HepG2 (cell line): ENCODE measurements around the gene KIF13A. TPM values are rescaled to one million over a fixed set of nuclear protein-coding genes. Genes with fewer than 3 reads are reported as not detected.

Experiments used
- ATF5 ChIP-seq: sonication (generic); formaldehyde crosslinking; IDR thresholded peaks from 2 replicates; pipeline ENCODE4 v1.4.0; 2020; ENCODE audit warnings: mild to moderate bottlenecking, low read depth, missing genetic modification reagents
- ATF7 ChIP-seq, 2 experiments: fragments of 450-650 bp in 1 of 2; sonication (generic) in 1 of 2; formaldehyde crosslinking in 1 of 2; IDR thresholded peaks; 2 replicates each; pipeline versions ENCODE4 v1.4.0 to v1.6.1; 2016 to 2020; ENCODE audit warnings: antibody characterized with exemption in 1 of 2, mild to moderate bottlenecking in 1 of 2, missing genetic modification reagents in 1 of 2
- CHD4 ChIP-seq: fragments of 200-600 bp; sonication (generic); IDR thresholded peaks from 2 replicates; pipeline ENCODE4 v1.7.0; 2017; ENCODE audit warnings: mild to moderate bottlenecking, low read length, borderline replicate concordance
- FOSL2 ChIP-seq: sonication (generic); formaldehyde crosslinking; IDR thresholded peaks from 2 replicates; pipeline ENCODE4 v1.4.0; 2020; ENCODE audit warnings: missing genetic modification reagents
- FOXA1 ChIP-seq, 2 experiments: fragments of 450-650 bp in 1 of 2; sonication (generic) in 1 of 2; formaldehyde crosslinking in 1 of 2; IDR thresholded peaks; 2 replicates each; pipeline versions ENCODE4 v1.4.0 to v1.6.1; 2016 to 2020; ENCODE audit warnings: missing genetic modification reagents in 1 of 2
- MED13 ChIP-seq: sonication (generic); formaldehyde crosslinking; IDR thresholded peaks from 2 replicates; pipeline ENCODE4 v1.5.0; 2020; ENCODE audit warnings: missing genetic modification reagents
- MEIS1 ChIP-seq: sonication (generic); formaldehyde crosslinking; IDR thresholded peaks from 2 replicates; pipeline ENCODE4 v1.9.0; 2021; ENCODE audit warnings: mild to moderate bottlenecking, missing genetic modification reagents, moderate library complexity, borderline replicate concordance
- NFE2L2 ChIP-seq: fragments of 150-350 bp; IDR thresholded peaks from 2 replicates; pipeline ENCODE4 v1.6.1; 2014; ENCODE audit warnings: low read length
- NKX3-1 ChIP-seq: sonication (generic); formaldehyde crosslinking; IDR thresholded peaks from 2 replicates; pipeline ENCODE4 v1.5.0; 2020; ENCODE audit warnings: missing genetic modification reagents
- TFDP2 ChIP-seq: sonication (generic); formaldehyde crosslinking; IDR thresholded peaks from 2 replicates; pipeline ENCODE4 v1.4.0; 2020; ENCODE audit warnings: missing genetic modification reagents
- TOE1 ChIP-seq: sonication (generic); formaldehyde crosslinking; IDR thresholded peaks from 2 replicates; pipeline ENCODE4 v1.4.0; 2020; ENCODE audit warnings: mild to moderate bottlenecking, missing genetic modification reagents
- ZNF318 ChIP-seq: sonication (generic); formaldehyde crosslinking; IDR thresholded peaks from 2 replicates; pipeline ENCODE4 v1.4.0; 2020; ENCODE audit warnings: mild to moderate bottlenecking, missing genetic modification reagents
- ZNF333 ChIP-seq: sonication (generic); formaldehyde crosslinking; IDR thresholded peaks from 2 replicates; pipeline ENCODE4 v1.4.0; 2020; ENCODE audit warnings: mild to moderate bottlenecking, missing genetic modification reagents, borderline replicate concordance
- ZNF549 ChIP-seq: sonication (generic); formaldehyde crosslinking; IDR thresholded peaks from 2 replicates; pipeline ENCODE4 v1.5.0; 2020; ENCODE audit warnings: missing genetic modification reagents
- ZNF614 ChIP-seq: IDR thresholded peaks from 2 replicates; pipeline ENCODE4 v1.6.1; 2018; ENCODE audit warnings: missing biosample characterization, missing genetic modification reagents, inconsistent platforms, borderline replicate concordance
- ZNF768 ChIP-seq: sonication (generic); formaldehyde crosslinking; IDR thresholded peaks from 2 replicates; pipeline ENCODE4 v1.4.0; 2020; ENCODE audit warnings: missing genetic modification reagents
- ZNF773 ChIP-seq: sonication (generic); formaldehyde crosslinking; IDR thresholded peaks from 2 replicates; pipeline ENCODE4 v1.4.0; 2020; ENCODE audit warnings: missing genetic modification reagents, borderline replicate concordance
- ZNF788 ChIP-seq: sonication (generic); formaldehyde crosslinking; IDR thresholded peaks from 2 replicates; pipeline ENCODE4 v1.5.0; 2020; ENCODE audit warnings: mild to moderate bottlenecking, missing genetic modification reagents, borderline replicate concordance
- polyA plus RNA-seq, 8 experiments: library from polyadenylated mRNA; depleted of rRNA in 3 of 8; stranded (reverse) in 7 of 8; unstranded in 1 of 8; fragments of >200 nt; fragmentation: Illumina TruSeq in 4 of 8; extraction: Trizol in 4 of 8; gene quantifications; 2 replicates each; pipeline versions ENCODE4 v1.2.1 to v1.2.3, GENCODE V29; 2011 to 2016; ENCODE audit warnings: low read depth in 4 of 8, missing spikeins in 1 of 8, mixed read lengths in 1 of 8; ENCODE audit not compliant: insufficient read depth in 1 of 8
- total RNA-seq, 5 experiments: library from RNA; depleted of rRNA; stranded (reverse); fragments of >200 nt; fragmentation: Illumina TruSeq; extraction: Trizol; gene quantifications; 2 replicates each; pipeline ENCODE4 v1.2.3, GENCODE V29; 2016; ENCODE audit warnings: low read depth in 1 of 5

KIF13A gene
- total and polyA plus RNA-seq, 2 of the 13 experiments (the other 11 are each of a cell fraction or from before 2014, with no cell fraction given): 21.1 to 37.2 TPM

- TF ChIP-seq ZNF549 (CRISPR knock-in tag) (no peak), CHD4 (no peak), NKX3-1 (CRISPR knock-in tag) (no peak), ZNF318 (CRISPR knock-in tag) (no peak), NFE2L2 (no peak), FOSL2 (CRISPR knock-in tag) (peak; percentile 85), ATF7 (IDR thresholded peaks at IDR 0.05) (no peak), ATF7 (CRISPR knock-in tag; IDR thresholded peaks at IDR 0.05) (no peak; the same call in 1 of the 2 replicates), ZNF773 (CRISPR knock-in tag) (no peak), ZNF333 (CRISPR knock-in tag) (no peak), TOE1 (CRISPR knock-in tag) (no peak), FOXA1 (IDR thresholded peaks at IDR 0.05) (no peak), FOXA1 (CRISPR knock-in tag; IDR thresholded peaks at IDR 0.05) (peak; percentile 85), ATF5 (CRISPR knock-in tag) (no peak), TFDP2 (CRISPR knock-in tag) (no peak), ZNF768 (CRISPR knock-in tag) (no peak), MEIS1 (peak; percentile 61; the same call in 1 of the 2 replicates), ZNF788 (CRISPR knock-in tag) (peak; percentile 73; the same call in 1 of the 2 replicates), ZNF614 (CRISPR knock-in tag) (peak; percentile 95), MED13 (CRISPR knock-in tag) (no peak)
Observed at GRCh38 chr6:17932330-17932852, 55.0 kb downstream of the KIF13A start (continued).
